OCI-LY7 (cell line): ENCODE measurements around the gene LY6G6F.

ENCODE experiments used
- EZH2phosphoT487 ChIP-seq: fragments of 200-600 bp; sonication (generic); IDR thresholded peaks from 2 replicates; pipeline ENCODE4 v1.6.1; 2018; ENCODE audit warnings: low read depth, borderline replicate concordance, mild to moderate bottlenecking, mixed run types, antibody characterized with exemption, low read length, moderate library complexity, mixed read lengths
- TF ChIP-seq, protein P1 (sequence below): fragments of 200-600 bp; sonication (generic); conservative IDR thresholded peaks from 2 replicates; pipeline ENCODE4 v1.5.1; 2014; ENCODE audit warnings: mild to moderate bottlenecking, antibody characterized with exemption, low read length, moderate library complexity, mixed read lengths

DNA sequence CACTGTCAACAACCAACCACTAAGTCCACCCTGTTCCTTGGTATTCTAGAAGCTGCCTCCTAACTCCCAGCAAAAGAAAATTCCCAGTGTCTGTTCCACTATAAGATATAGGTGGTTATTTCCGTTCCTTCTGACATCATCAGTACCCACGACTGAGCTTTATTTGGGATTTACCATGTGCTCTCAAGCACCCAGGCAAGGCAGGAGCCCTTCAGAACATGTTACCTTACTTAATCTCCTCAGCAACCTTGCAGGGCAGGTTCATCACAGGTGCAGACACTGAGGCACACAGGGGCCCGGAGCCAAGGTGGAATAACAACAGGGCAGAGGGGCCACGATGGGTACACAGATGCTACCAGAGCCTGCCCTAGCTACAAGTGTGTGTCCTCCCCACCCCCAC is 14.3 kb upstream of the LY6G6F start:
- TF ChIP-seq, protein P1, sequence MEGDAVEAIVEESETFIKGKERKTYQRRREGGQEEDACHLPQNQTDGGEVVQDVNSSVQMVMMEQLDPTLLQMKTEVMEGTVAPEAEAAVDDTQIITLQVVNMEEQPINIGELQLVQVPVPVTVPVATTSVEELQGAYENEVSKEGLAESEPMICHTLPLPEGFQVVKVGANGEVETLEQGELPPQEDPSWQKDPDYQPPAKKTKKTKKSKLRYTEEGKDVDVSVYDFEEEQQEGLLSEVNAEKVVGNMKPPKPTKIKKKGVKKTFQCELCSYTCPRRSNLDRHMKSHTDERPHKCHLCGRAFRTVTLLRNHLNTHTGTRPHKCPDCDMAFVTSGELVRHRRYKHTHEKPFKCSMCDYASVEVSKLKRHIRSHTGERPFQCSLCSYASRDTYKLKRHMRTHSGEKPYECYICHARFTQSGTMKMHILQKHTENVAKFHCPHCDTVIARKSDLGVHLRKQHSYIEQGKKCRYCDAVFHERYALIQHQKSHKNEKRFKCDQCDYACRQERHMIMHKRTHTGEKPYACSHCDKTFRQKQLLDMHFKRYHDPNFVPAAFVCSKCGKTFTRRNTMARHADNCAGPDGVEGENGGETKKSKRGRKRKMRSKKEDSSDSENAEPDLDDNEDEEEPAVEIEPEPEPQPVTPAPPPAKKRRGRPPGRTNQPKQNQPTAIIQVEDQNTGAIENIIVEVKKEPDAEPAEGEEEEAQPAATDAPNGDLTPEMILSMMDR: no peak
- TF ChIP-seq EZH2phosphoT487: no peak
